SU-DHL-6 (cell line): ENCODE measurements around the gene ALG6.

Experiments used
- H2AFZ ChIP-seq: fragments of 200-600 bp; sonication (generic); 2 replicates; pipeline ENCODE4 v1.6.1; 2014; ENCODE audit warnings: low read depth, mild to moderate bottlenecking, moderate library complexity, mixed read lengths, antibody characterized with exemption, low read length; ENCODE audit not compliant: severe bottlenecking
- H3F3A ChIP-seq: fragments of 200-600 bp; shearing (Covaris generic); 2 replicates; pipeline ENCODE4 v1.6.0; 2016; ENCODE audit warnings: antibody characterized with exemption, mild to moderate bottlenecking; ENCODE audit not compliant: insufficient read depth
- H3K27ac ChIP-seq: fragments of 200-600 bp; sonication (generic); 2 replicates; pipeline ENCODE4 v1.5.1; 2016; ENCODE audit warnings: low read depth, mild to moderate bottlenecking, low read length, moderate library complexity, mixed read lengths
- H3K27me3 ChIP-seq: fragments of 200-600 bp; sonication (generic), shearing (Covaris generic); 2 replicates; pipeline ENCODE4 v1.6.0; 2014; ENCODE audit warnings: mild to moderate bottlenecking, low read length
- H3K36me3 ChIP-seq: fragments of 200-600 bp; sonication (generic); 2 replicates; pipeline ENCODE4 v1.6.1; 2014; ENCODE audit warnings: mild to moderate bottlenecking, low read length, mixed read lengths
- H3K4me2 ChIP-seq: fragments of 300-600, 200-600 bp; shearing (Covaris generic), sonication (generic); 2 replicates; pipeline ENCODE4 v1.6.0; 2014; ENCODE audit warnings: low read length, low read depth, mild to moderate bottlenecking; ENCODE audit not compliant: poor library complexity, severe bottlenecking
- H3K4me3 ChIP-seq: fragments of 200-600 bp; sonication (generic); 2 replicates; pipeline ENCODE4 v1.5.1; 2014; ENCODE audit warnings: antibody characterized with exemption, low read length, mild to moderate bottlenecking, mixed read lengths; ENCODE audit not compliant: insufficient read depth, poor library complexity, severe bottlenecking
- H3K79me2 ChIP-seq: fragments of 200-600 bp; sonication (generic); 2 replicates; pipeline ENCODE4 v1.6.1; 2014; ENCODE audit warnings: mild to moderate bottlenecking, low read length, moderate library complexity; ENCODE audit not compliant: insufficient read depth
- H3K9ac ChIP-seq: fragments of 200-600 bp; sonication (generic); 2 replicates; pipeline ENCODE4 v1.7.0; 2014; ENCODE audit warnings: mild to moderate bottlenecking, low read length
- H3K9me2 ChIP-seq: fragments of 200-600 bp; sonication (generic); replicated peaks from 2 replicates; pipeline ENCODE4 v1.6.1; 2014; ENCODE audit warnings: low read length; ENCODE audit not compliant: insufficient read depth
- H3K9me3 ChIP-seq: fragments of 200-600 bp; sonication (generic); 2 replicates; pipeline ENCODE4 v1.6.1; 2014; ENCODE audit warnings: low read length, mixed read lengths; ENCODE audit not compliant: insufficient read depth
- H4K20me1 ChIP-seq: fragments of 200-600 bp; sonication (generic); 2 replicates; pipeline ENCODE4 v1.6.1; 2014; ENCODE audit warnings: low read depth, mild to moderate bottlenecking, antibody characterized with exemption, low read length, moderate library complexity, mixed read lengths
- CTCF ChIP-seq: fragments of 200-600 bp; sonication (generic); IDR thresholded peaks from one replicate; pipeline ENCODE4 v1.5.1; 2017; ENCODE audit warnings: antibody characterized with exemption, mild to moderate bottlenecking, low read length, moderate library complexity; ENCODE audit not compliant: insufficient read depth, poor library complexity, severe bottlenecking
- EZH2phosphoT487 ChIP-seq: fragments of 200-600 bp; sonication (generic), shearing (Covaris generic); conservative IDR thresholded peaks from 2 replicates; pipeline ENCODE4 v1.6.1; 2018; ENCODE audit warnings: mild to moderate bottlenecking, antibody characterized with exemption, low read length, moderate library complexity, mixed read lengths

ALG6 gene

GRCh38 chr1:63453232-63453631 lies 85.8 kb downstream of the ALG6 start:
- H3K36me3 ChIP-seq = peaks cover 14% of the 10 kb centered on the region
- no peaks in the 10 kb centered on the region for H3K79me2 ChIP-seq
- H3K9me2 ChIP-seq = no peaks in the 10 kb centered on the region
- TF ChIP-seq EZH2phosphoT487 (no peak), CTCF (no peak)
- no peak overlapping the region for H3K4me2 ChIP-seq
- no peak overlapping the region for H3K27ac ChIP-seq
- no peaks in the 10 kb centered on the region for H3K27me3 ChIP-seq
- H3K4me3 ChIP-seq = no peak overlapping the region
- H4K20me1 ChIP-seq = no peaks in the 10 kb centered on the region
- H3K9me3 ChIP-seq = no peaks in the 10 kb centered on the region
- H2AFZ ChIP-seq = no peak overlapping the region
- no peak overlapping the region for H3K9ac ChIP-seq
- H3F3A ChIP-seq = peaks cover 20% of the 10 kb centered on the region; the same call in 1 of the 2 replicates

- Histone ChIP-seq H3F3A (peaks cover 20% of the 10 kb centered on the region; the same call in 1 of the 2 replicates), H3K27me3 (no peaks in the 10 kb centered on the region), H3K36me3 (peaks cover 11% of the 10 kb centered on the region)
These were observed 86.8 kb downstream of the ALG6 start for GRCh38 chr1:63454269-63454668.

GRCh38 chr1:63458750-63459149 lies 91.3 kb downstream of the ALG6 start:
- Histone ChIP-seq H3K27me3 (no peaks in the 10 kb centered on the region), H3F3A (peaks cover 4% of the 10 kb centered on the region; the same call in 1 of the 2 replicates), H2AFZ (no peak overlapping the region), H3K4me2 (no peak overlapping the region), H3K9ac (no peak overlapping the region), H3K4me3 (no peak overlapping the region), H3K79me2 (no peaks in the 10 kb centered on the region), H4K20me1 (no peaks in the 10 kb centered on the region), H3K9me2 (no peaks in the 10 kb centered on the region), H3K9me3 (peaks cover 6% of the 10 kb centered on the region; the same call in 1 of the 2 replicates), H3K36me3 (peaks cover 22% of the 10 kb centered on the region), H3K27ac (no peak overlapping the region)
- TF ChIP-seq EZH2phosphoT487 = no peak

More at GRCh38 chr1:63454269-63454668, 86.8 kb downstream of the ALG6 start:
- Histone ChIP-seq H3K9me3 (no peaks in the 10 kb centered on the region), H3K9me2 (no peaks in the 10 kb centered on the region), H3K27ac (no peak overlapping the region), H3K9ac (no peak overlapping the region), H4K20me1 (no peaks in the 10 kb centered on the region), H3K4me2 (no peak overlapping the region), H3K4me3 (no peak overlapping the region), H3K79me2 (no peaks in the 10 kb centered on the region), H2AFZ (no peak overlapping the region)
- TF ChIP-seq CTCF = no peak
- no peak for TF ChIP-seq EZH2phosphoT487

GRCh38 chr1:63461661-63462230 lies 94.3 kb downstream of the ALG6 start:
- H3K36me3 ChIP-seq = peaks cover 22% of the 10 kb centered on the region
- H3F3A ChIP-seq = no peaks in the 10 kb centered on the region
- H4K20me1 ChIP-seq = no peaks in the 10 kb centered on the region
- peaks cover 6% of the 10 kb centered on the region; the same call in 1 of the 2 replicates for H3K9me3 ChIP-seq
- H3K27ac ChIP-seq = no peak overlapping the region
- H3K4me3 ChIP-seq = no peak overlapping the region
- no peaks in the 10 kb centered on the region for H3K27me3 ChIP-seq
- H2AFZ ChIP-seq = no peak overlapping the region
- H3K79me2 ChIP-seq = no peaks in the 10 kb centered on the region
- H3K4me2 ChIP-seq = no peak overlapping the region
- TF ChIP-seq CTCF (no peak), EZH2phosphoT487 (no peak)
- no peaks in the 10 kb centered on the region for H3K9me2 ChIP-seq
- H3K9ac ChIP-seq = no peak overlapping the region
